OCI-M2 (cell line): ENCODE data around the gene FBXO21.
"Not testable (repeated sequence)": the region's sequence is repeated elsewhere in the genome, so short reads cannot be mapped to it uniquely, and the experiment has no call there.

ENCODE experiments used
- DNase-seq: peaks from one replicate; lab custom pipeline; 2025; ENCODE audit not compliant: unreplicated experiment; lab: John Stamatoyannopoulos, UW

The FBXO21 gene

GRCh38 chr12:117190210-117190781 lies at the start of gene FBXO21:
Gene FBXO21 (minus strand): TSS chr12:117190470. CDS start chr12:117190456, 14 bp downstream.
- peak; percentile 3 for DNase-seq

- no peak for DNase-seq
Measured at GRCh38 chr12:117236456-117237001, 46.3 kb upstream of the FBXO21 start.

- no peak for DNase-seq
Measured at GRCh38 chr12:117235261-117235660, 45.0 kb upstream of the FBXO21 start.

GRCh38 chr12:117234441-117234840 lies 44.2 kb upstream of the FBXO21 start:
- DNase-seq, result no peak

GRCh38 chr12:117231750-117232149 lies 41.5 kb upstream of the FBXO21 start:
- no peak for DNase-seq

GRCh38 chr12:117228239-117228638 lies 38.0 kb upstream of the FBXO21 start:
- no peak for DNase-seq

- DNase-seq, result no peak
Measured at GRCh38 chr12:117227000-117227653, 36.9 kb upstream of the FBXO21 start.

- DNase-seq, result no peak
Measured at GRCh38 chr12:117226505-117226904, 36.2 kb upstream of the FBXO21 start.

- no peak for DNase-seq
Measured at GRCh38 chr12:117225179-117225578, 34.9 kb upstream of the FBXO21 start.

- DNase-seq, result not testable (repeated sequence)
Measured at GRCh38 chr12:117220947-117221346, 30.7 kb upstream of the FBXO21 start.

- no peak for DNase-seq
Measured at GRCh38 chr12:117218149-117218548, 27.9 kb upstream of the FBXO21 start.

GRCh38 chr12:117216686-117217085 lies 26.4 kb upstream of the FBXO21 start:
- DNase-seq, result no peak

GRCh38 chr12:117214797-117215196 lies 24.5 kb upstream of the FBXO21 start:
- no peak for DNase-seq

GRCh38 chr12:117213295-117213808 lies 23.1 kb upstream of the FBXO21 start:
- DNase-seq, result no peak

GRCh38 chr12:117212563-117213190 lies 22.4 kb upstream of the FBXO21 start:
- peak; percentile 13 for DNase-seq

- DNase-seq, result no peak
Measured at GRCh38 chr12:117210266-117210918, 20.1 kb upstream of the FBXO21 start.

GRCh38 chr12:117209626-117210025 lies 19.4 kb upstream of the FBXO21 start:
- DNase-seq, result no peak

GRCh38 chr12:117208811-117209455 lies 18.7 kb upstream of the FBXO21 start:
- DNase-seq, result no peak

- no peak for DNase-seq
Measured at GRCh38 chr12:117208206-117208605, 17.9 kb upstream of the FBXO21 start.

GRCh38 chr12:117207675-117208074 lies 17.4 kb upstream of the FBXO21 start:
- DNase-seq, result no peak

GRCh38 chr12:117202556-117202955 lies 12.3 kb upstream of the FBXO21 start:
- DNase-seq, result no peak
